Mesothelial cell of epicardium (in vitro differentiated cells): Measurements from ENCODE around the gene ZSWIM3. TPM values are rescaled to one million over a fixed set of nuclear protein-coding genes. Genes with fewer than 3 reads are reported as not detected.

Source experiments
- DNase-seq, 2 experiments: peaks; one replicate each; pipeline ENCODE4 v3.0.0; 2021; ENCODE audit warnings: low spot score in 2 of 2; ENCODE audit not compliant: unreplicated experiment in 2 of 2
- H3K27ac Mint-ChIP-seq: 2 replicates; pipeline ENCODE4 v1.8.0; 2021; ENCODE audit warnings: mixed read lengths
- H3K27me3 Mint-ChIP-seq: 2 replicates; pipeline ENCODE4 v1.8.0; 2021; ENCODE audit warnings: low read depth, mixed read lengths
- H3K36me3 Mint-ChIP-seq: 2 replicates; pipeline ENCODE4 v1.8.0; 2021; ENCODE audit warnings: mixed read lengths
- H3K4me1 Mint-ChIP-seq: 2 replicates; pipeline ENCODE4 v1.8.0; 2021; ENCODE audit warnings: mixed read lengths
- H3K4me3 Mint-ChIP-seq: 2 replicates; pipeline ENCODE4 v1.8.0; 2021; ENCODE audit warnings: mild to moderate bottlenecking, moderate library complexity, mixed read lengths
- H3K9me3 Mint-ChIP-seq: 2 replicates; pipeline ENCODE4 v1.8.0; 2021; ENCODE audit warnings: mixed read lengths
- total RNA-seq: library from RNA; stranded (reverse); gene quantifications from 3 replicates; pipeline ENCODE4 v1.2.1, GENCODE V29; 2021
- TF ChIP-seq, protein P1 (sequence below): fragments of 200-600 bp; sonication (generic); IDR thresholded peaks from one replicate; pipeline ENCODE4 v1.5.0; 2021; ENCODE audit warnings: antibody characterized with exemption; ENCODE audit not compliant: unreplicated experiment

The ZSWIM3 gene
- total RNA-seq, 1 donor from 2014 or later = 4.6 TPM

DNA sequence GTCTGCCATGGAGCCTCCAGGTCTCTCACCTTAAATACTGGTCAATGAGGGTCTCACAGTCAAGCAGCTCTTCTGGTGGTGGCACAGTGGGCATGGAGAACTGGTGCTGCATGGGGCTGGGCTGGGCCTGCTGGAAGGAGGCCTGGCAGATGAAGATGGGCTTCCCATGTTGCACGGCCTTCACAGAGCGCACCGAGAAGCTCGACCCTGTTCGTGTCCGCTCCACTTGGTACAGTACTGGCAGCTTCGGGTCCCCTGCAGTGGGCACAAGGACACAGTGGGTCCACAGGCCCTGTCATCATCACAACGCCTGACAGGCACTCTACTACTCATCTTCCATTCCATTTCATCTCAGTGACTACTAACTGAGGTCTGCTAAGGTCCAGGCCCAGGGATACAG lies 9.0 kb upstream of the ZSWIM3 start:
- no peak overlapping the region for H3K4me3 Mint-ChIP-seq
- no peaks in the 10 kb centered on the region for H3K9me3 Mint-ChIP-seq
- no peaks in the 10 kb centered on the region for H3K27me3 Mint-ChIP-seq
- TF ChIP-seq, protein P1, sequence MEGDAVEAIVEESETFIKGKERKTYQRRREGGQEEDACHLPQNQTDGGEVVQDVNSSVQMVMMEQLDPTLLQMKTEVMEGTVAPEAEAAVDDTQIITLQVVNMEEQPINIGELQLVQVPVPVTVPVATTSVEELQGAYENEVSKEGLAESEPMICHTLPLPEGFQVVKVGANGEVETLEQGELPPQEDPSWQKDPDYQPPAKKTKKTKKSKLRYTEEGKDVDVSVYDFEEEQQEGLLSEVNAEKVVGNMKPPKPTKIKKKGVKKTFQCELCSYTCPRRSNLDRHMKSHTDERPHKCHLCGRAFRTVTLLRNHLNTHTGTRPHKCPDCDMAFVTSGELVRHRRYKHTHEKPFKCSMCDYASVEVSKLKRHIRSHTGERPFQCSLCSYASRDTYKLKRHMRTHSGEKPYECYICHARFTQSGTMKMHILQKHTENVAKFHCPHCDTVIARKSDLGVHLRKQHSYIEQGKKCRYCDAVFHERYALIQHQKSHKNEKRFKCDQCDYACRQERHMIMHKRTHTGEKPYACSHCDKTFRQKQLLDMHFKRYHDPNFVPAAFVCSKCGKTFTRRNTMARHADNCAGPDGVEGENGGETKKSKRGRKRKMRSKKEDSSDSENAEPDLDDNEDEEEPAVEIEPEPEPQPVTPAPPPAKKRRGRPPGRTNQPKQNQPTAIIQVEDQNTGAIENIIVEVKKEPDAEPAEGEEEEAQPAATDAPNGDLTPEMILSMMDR = no peak
- no peak for DNase-seq
- H3K27ac Mint-ChIP-seq = no peak overlapping the region
- peaks cover 20% of the 10 kb centered on the region for H3K36me3 Mint-ChIP-seq
- no peaks in the 10 kb centered on the region for H3K4me1 Mint-ChIP-seq

GRCh38 chr20:45848969-45849582 lies 8.3 kb upstream of the ZSWIM3 start:
- no peaks in the 10 kb centered on the region for H3K4me1 Mint-ChIP-seq
- DNase-seq = no peak
- H3K4me3 Mint-ChIP-seq = no peak overlapping the region
- H3K27me3 Mint-ChIP-seq = no peaks in the 10 kb centered on the region
- TF ChIP-seq, protein P1 = no peak
- peaks cover 19% of the 10 kb centered on the region for H3K36me3 Mint-ChIP-seq
- no peaks in the 10 kb centered on the region for H3K9me3 Mint-ChIP-seq
- H3K27ac Mint-ChIP-seq = no peak overlapping the region

- DNase-seq = no peak
- Mint-ChIP-seq H3K27me3 (no peaks in the 10 kb centered on the region), H3K36me3 (peaks cover 15% of the 10 kb centered on the region), H3K4me1 (no peaks in the 10 kb centered on the region), H3K9me3 (no peaks in the 10 kb centered on the region), H3K27ac (no peak overlapping the region), H3K4me3 (no peak overlapping the region)
- TF ChIP-seq, protein P1 = no peak
These were observed 7.2 kb upstream of the ZSWIM3 start for GRCh38 chr20:45850238-45850637.

DNA sequence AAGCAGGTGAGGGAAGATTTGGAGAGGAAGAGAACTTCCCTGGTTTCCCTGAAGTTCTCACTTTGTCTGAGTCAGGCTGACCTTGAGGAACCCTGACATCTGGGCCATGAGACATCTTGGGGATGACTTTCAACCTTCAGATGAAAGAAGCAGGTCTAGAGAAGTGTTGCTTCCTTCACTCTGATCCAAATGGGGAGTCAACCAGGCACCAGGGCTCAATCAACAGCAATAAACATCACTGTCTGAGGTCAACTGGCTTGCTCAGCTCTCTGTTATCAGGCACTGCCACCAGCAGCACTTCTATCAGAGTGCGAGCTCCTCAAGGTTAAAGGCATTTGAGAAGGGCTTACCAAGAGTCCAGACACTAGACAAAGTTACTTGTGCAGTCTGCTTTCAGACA lies 6.5 kb upstream of the ZSWIM3 start:
- Mint-ChIP-seq H3K27ac (no peak overlapping the region), H3K27me3 (no peaks in the 10 kb centered on the region), H3K4me3 (no peak overlapping the region), H3K9me3 (no peaks in the 10 kb centered on the region), H3K36me3 (peaks cover 15% of the 10 kb centered on the region), H3K4me1 (peaks cover 3% of the 10 kb centered on the region)
- DNase-seq = no peak
- TF ChIP-seq, protein P1 = no peak

GRCh38 chr20:45851501-45851900 lies 5.9 kb upstream of the ZSWIM3 start:
- TF ChIP-seq, protein P1 = no peak
- no peak overlapping the region for H3K4me3 Mint-ChIP-seq
- no peak for DNase-seq
- peaks cover 7% of the 10 kb centered on the region for H3K4me1 Mint-ChIP-seq
- no peaks in the 10 kb centered on the region for H3K9me3 Mint-ChIP-seq
- peaks cover 12% of the 10 kb centered on the region for H3K36me3 Mint-ChIP-seq
- no peak overlapping the region for H3K27ac Mint-ChIP-seq
- no peaks in the 10 kb centered on the region for H3K27me3 Mint-ChIP-seq

DNA sequence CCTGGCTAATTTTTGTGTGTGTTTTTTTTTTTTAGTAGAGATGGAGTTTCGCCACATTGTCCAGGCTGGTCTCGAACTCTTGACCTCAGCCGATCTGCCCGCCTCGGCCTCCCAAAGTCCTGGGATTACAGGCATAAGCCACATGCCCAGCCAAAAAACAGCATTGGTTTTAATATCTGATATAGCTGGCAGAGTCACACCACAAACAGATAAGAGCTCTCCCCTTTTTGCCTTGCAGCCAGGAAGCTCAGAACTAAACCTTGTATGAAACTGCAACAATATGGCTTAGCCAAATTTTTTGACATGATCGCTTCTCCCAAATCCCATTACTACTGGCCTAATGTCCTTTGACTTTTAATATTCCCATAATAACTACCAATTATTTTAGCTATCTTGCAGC lies 5.1 kb upstream of the ZSWIM3 start:
- Mint-ChIP-seq H3K4me3 (no peak overlapping the region), H3K4me1 (peaks cover 11% of the 10 kb centered on the region), H3K9me3 (no peaks in the 10 kb centered on the region), H3K27ac (no peak overlapping the region), H3K27me3 (no peaks in the 10 kb centered on the region), H3K36me3 (peaks cover 12% of the 10 kb centered on the region)
- TF ChIP-seq, protein P1 = no peak
- DNase-seq = no peak
